Osteoblast (primary cell): Measurements from ENCODE around the gene AGPAT4. TPM values are rescaled to one million over a fixed set of nuclear protein-coding genes. Genes with fewer than 3 reads are reported as not detected.

Experiments
- DNase-seq: peaks from one replicate; pipeline ENCODE4 v3.0.0; 2011; ENCODE audit warnings: low spot score, mixed read lengths; ENCODE audit not compliant: insufficient read length; ENCODE audit errors: missing footprints
- H2AFZ ChIP-seq: 2 replicates; pipeline ENCODE4 v1.6.0; 2011; ENCODE audit warnings: mild to moderate bottlenecking, low read length
- H3K27ac ChIP-seq: 2 replicates; pipeline ENCODE4 v1.5.1; 2011; ENCODE audit warnings: mild to moderate bottlenecking, low read depth, low read length, moderate library complexity
- H3K27me3 ChIP-seq: 2 replicates; pipeline ENCODE4 v1.6.0; 2012; ENCODE audit warnings: mild to moderate bottlenecking, control low read depth, inconsistent platforms, low read length, moderate library complexity; ENCODE audit not compliant: insufficient read depth
- H3K36me3 ChIP-seq: 2 replicates; pipeline ENCODE4 v1.5.1; 2011; ENCODE audit warnings: mild to moderate bottlenecking, low read length, control low read depth, moderate library complexity; ENCODE audit not compliant: insufficient read depth
- H3K4me1 ChIP-seq: 2 replicates; pipeline ENCODE4 v1.5.1; 2011; ENCODE audit warnings: mild to moderate bottlenecking, low read length, control low read depth, moderate library complexity; ENCODE audit not compliant: insufficient read depth
- H3K4me2 ChIP-seq: 2 replicates; pipeline ENCODE4 v1.6.0; 2011; ENCODE audit warnings: mild to moderate bottlenecking, low read length; ENCODE audit not compliant: insufficient read depth
- H3K4me3 ChIP-seq: fragments of 200-600 bp; sonication (generic); 3 replicates; pipeline ENCODE4 v1.5.1; 2012; ENCODE audit warnings: mild to moderate bottlenecking, low read length, inconsistent platforms; ENCODE audit not compliant: insufficient read depth
- H3K79me2 ChIP-seq: 2 replicates; pipeline ENCODE4 v1.6.0; 2012; ENCODE audit warnings: mild to moderate bottlenecking, low read length, control low read depth, inconsistent platforms; ENCODE audit not compliant: insufficient read depth
- H3K9me3 ChIP-seq: 2 replicates; pipeline ENCODE4 v1.5.1; 2011; ENCODE audit warnings: low read depth, low read length, control low read depth
- H4K20me1 ChIP-seq: 2 replicates; pipeline ENCODE4 v1.6.0; 2012; ENCODE audit warnings: mild to moderate bottlenecking, low read length, control low read depth; ENCODE audit not compliant: insufficient read depth
- total RNA-seq: library from RNA; depleted of rRNA; stranded (reverse); fragments of >200 nt; gene quantifications from 2 replicates; pipeline ENCODE4 v1.2.3, GENCODE V29; 2012
- TF ChIP-seq, protein P1 (sequence below): IDR thresholded peaks from 2 replicates; pipeline ENCODE4 v1.5.1; 2011; ENCODE audit warnings: mild to moderate bottlenecking, low read depth, low read length, moderate library complexity; ENCODE audit errors: extremely low read depth

Gene AGPAT4
- total RNA-seq, 1 donor, result 13.8 TPM

DNA sequence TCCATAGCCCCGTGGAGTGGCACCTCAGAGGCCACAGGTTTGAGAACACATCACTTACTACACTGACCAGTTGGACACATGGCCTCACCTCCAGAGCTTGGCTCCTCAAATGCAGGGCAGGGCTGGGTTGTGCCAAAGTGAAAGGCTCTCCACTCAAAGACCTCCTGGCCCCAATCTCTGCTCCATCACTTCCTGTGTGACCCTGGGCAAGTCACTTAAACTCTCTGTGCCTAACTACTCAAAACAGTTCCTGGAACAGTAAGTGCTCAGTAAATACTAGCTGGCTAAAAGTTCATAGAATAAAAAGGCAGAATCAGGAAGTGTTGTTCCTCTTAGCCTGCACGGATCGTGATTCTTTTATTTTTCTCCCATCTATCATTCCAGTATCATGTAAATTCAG, 50.2 kb downstream of the AGPAT4 start:
- peaks cover 3% of the 10 kb centered on the region for H3K79me2 ChIP-seq
- DNase-seq, result no peak
- H2AFZ ChIP-seq, result no peak overlapping the region
- TF ChIP-seq, protein P1, sequence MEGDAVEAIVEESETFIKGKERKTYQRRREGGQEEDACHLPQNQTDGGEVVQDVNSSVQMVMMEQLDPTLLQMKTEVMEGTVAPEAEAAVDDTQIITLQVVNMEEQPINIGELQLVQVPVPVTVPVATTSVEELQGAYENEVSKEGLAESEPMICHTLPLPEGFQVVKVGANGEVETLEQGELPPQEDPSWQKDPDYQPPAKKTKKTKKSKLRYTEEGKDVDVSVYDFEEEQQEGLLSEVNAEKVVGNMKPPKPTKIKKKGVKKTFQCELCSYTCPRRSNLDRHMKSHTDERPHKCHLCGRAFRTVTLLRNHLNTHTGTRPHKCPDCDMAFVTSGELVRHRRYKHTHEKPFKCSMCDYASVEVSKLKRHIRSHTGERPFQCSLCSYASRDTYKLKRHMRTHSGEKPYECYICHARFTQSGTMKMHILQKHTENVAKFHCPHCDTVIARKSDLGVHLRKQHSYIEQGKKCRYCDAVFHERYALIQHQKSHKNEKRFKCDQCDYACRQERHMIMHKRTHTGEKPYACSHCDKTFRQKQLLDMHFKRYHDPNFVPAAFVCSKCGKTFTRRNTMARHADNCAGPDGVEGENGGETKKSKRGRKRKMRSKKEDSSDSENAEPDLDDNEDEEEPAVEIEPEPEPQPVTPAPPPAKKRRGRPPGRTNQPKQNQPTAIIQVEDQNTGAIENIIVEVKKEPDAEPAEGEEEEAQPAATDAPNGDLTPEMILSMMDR, result no peak
- H4K20me1 ChIP-seq, result no peaks in the 10 kb centered on the region
- no peak overlapping the region for H3K27ac ChIP-seq
- no peak overlapping the region for H3K4me2 ChIP-seq
- H3K4me3 ChIP-seq, result no peak overlapping the region
- H3K9me3 ChIP-seq, result no peaks in the 10 kb centered on the region
- H3K36me3 ChIP-seq, result no peaks in the 10 kb centered on the region
- H3K4me1 ChIP-seq, result peaks cover 8% of the 10 kb centered on the region
- no peaks in the 10 kb centered on the region for H3K27me3 ChIP-seq

DNA sequence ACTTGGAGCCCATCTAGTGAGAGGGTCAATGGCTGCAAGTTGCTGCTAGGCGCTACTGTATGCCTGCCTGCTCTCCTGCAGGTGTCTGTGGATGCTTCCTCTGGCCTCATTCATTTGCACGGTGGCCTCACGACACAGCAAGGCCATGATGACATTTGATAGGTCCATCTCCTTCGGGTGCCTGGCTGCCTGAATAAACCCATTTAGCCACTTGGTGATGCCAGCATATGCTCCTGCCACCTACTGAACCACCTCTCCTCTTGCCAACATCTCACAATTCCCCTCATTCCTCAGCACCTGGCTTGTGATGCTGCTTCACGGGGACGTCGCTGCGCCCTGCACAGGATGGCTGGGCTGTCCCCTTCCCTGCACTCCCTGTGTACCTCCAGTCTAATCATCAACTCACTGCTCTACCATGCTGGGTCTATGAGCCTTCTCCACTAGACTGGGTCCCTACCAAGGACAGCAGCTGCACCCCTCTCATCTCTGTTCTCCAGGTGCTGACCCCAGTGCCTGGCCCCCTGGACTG, 51.1 kb downstream of the AGPAT4 start:
- H3K27ac ChIP-seq, result no peak overlapping the region
- H3K9me3 ChIP-seq, result no peaks in the 10 kb centered on the region
- DNase-seq, result no peak
- no peaks in the 10 kb centered on the region for H4K20me1 ChIP-seq
- no peaks in the 10 kb centered on the region for H3K27me3 ChIP-seq
- no peak overlapping the region for H2AFZ ChIP-seq
- H3K79me2 ChIP-seq, result no peaks in the 10 kb centered on the region
- H3K4me1 ChIP-seq, result no peaks in the 10 kb centered on the region
- TF ChIP-seq, protein P1, result no peak
- no peak overlapping the region for H3K4me2 ChIP-seq
- H3K36me3 ChIP-seq, result no peaks in the 10 kb centered on the region
- H3K4me3 ChIP-seq, result no peak overlapping the region

DNA sequence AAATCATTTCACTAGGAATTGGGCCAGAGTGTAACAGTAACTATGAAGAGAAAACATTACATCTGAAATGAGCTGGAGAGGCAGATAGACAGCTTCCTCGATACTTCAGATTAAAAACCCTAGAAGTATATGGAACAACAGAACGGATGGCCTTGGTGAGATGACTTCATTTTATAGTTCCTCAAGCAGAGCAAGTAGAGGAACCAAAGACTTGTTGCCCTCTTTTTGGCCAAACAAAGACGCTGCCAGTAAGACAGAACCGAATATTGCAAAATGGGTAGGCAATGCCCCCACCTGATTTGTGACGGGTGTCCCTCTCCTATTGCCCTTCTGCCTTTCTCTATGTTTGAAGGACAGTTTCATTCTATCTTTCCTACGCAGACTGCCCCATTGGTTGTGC, 53.5 kb downstream of the AGPAT4 start:
- no peak overlapping the region for H3K4me2 ChIP-seq
- H2AFZ ChIP-seq, result no peak overlapping the region
- H3K27ac ChIP-seq, result no peak overlapping the region
- H3K9me3 ChIP-seq, result no peaks in the 10 kb centered on the region
- DNase-seq, result no peak
- H3K27me3 ChIP-seq, result no peaks in the 10 kb centered on the region
- TF ChIP-seq, protein P1, result no peak
- no peaks in the 10 kb centered on the region for H4K20me1 ChIP-seq
- H3K4me3 ChIP-seq, result no peak overlapping the region
- H3K4me1 ChIP-seq, result peaks cover 8% of the 10 kb centered on the region
- H3K36me3 ChIP-seq, result no peaks in the 10 kb centered on the region
- H3K79me2 ChIP-seq, result no peaks in the 10 kb centered on the region

DNA sequence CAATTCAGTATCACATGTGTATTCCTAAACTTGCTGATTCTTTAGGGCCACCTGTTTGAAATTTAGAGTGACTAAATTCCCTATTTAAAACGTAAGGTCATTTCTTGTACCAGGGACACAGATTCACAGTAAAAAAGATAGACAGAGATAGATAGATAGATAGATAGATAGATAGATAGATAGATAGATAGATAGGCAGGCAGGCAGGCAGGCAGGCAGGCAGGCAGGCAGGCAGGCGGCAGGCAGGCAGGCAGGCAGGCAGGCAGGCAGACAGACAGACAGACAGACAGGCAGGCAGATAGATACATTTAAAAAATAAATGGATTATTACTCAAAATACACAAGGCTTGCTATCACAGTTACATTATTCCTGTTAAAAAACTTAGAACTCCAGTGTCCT, 54.2 kb downstream of the AGPAT4 start:
- H2AFZ ChIP-seq, result no peak overlapping the region
- H3K4me3 ChIP-seq, result no peak overlapping the region
- DNase-seq, result no peak
- no peaks in the 10 kb centered on the region for H4K20me1 ChIP-seq
- H3K27me3 ChIP-seq, result no peaks in the 10 kb centered on the region
- H3K4me1 ChIP-seq, result peaks cover 14% of the 10 kb centered on the region
- no peak overlapping the region for H3K27ac ChIP-seq
- no peaks in the 10 kb centered on the region for H3K79me2 ChIP-seq
- no peaks in the 10 kb centered on the region for H3K36me3 ChIP-seq
- H3K4me2 ChIP-seq, result no peak overlapping the region
- TF ChIP-seq, protein P1, result no peak
- H3K9me3 ChIP-seq, result no peaks in the 10 kb centered on the region
